Measurements from ENCODE around the gene BLM. TPM values are rescaled to one million over a fixed set of nuclear protein-coding genes. Genes with fewer than 3 reads are reported as not detected.

The BLM gene
- total and polyA plus RNA-seq, 2 of the 13 experiments (the other 11 are each of a cell fraction or from before 2014, with no cell fraction given) = 5.1 to 11.8 TPM

GRCh38 chr15:90674476-90674875, 42.7 kb upstream of the BLM start (continued):
- TF ChIP-seq AHR (CRISPR knock-in tag; IDR thresholded peaks at IDR 0.05) = no peak
- no peak for TF ChIP-seq NFAT5 (CRISPR knock-in tag; IDR thresholded peaks at IDR 0.05)
- TF ChIP-seq MYNN (CRISPR knock-in tag; IDR thresholded peaks at IDR 0.05; ENCODE audit: low read depth) = no peak

- ChIA-PET CTCF (ENCODE audit: low intra/inter-chr PET ratio, low total read pairs) (no interaction called here), POLR2A (no interaction called here)
- peaks cover 0 to 2% of the 10 kb centered on the region in 2 experiments; a peak in 2 of 5 replicates for H3K27me3 ChIP-seq (ENCODE audit: control insufficient read depth in 1 of 2, insufficient read depth in 2 of 2, low read length in 2 of 2)
- TF ChIP-seq THAP8 (CRISPR knock-in tag; IDR thresholded peaks at IDR 0.05; ENCODE audit: borderline replicate concordance) (no peak), KAT7 (CRISPR knock-in tag; IDR thresholded peaks at IDR 0.05; ENCODE audit: borderline replicate concordance) (no peak), SNAPC4 (CRISPR knock-in tag; IDR thresholded peaks at IDR 0.05) (no peak), ELF1 (CRISPR knock-in tag; IDR thresholded peaks at IDR 0.05) (no peak), BRF2 (CRISPR knock-in tag; IDR thresholded peaks at IDR 0.05) (no peak), NFE2L2 (IDR thresholded peaks at IDR 0.05; ENCODE audit: low read length) (no peak), ZFP41 (CRISPR knock-in tag; IDR thresholded peaks at IDR 0.05; ENCODE audit: borderline replicate concordance) (no peak), ZNF383 (CRISPR knock-in tag; IDR thresholded peaks at IDR 0.05; ENCODE audit: borderline replicate concordance) (no peak), KDM5B (CRISPR knock-in tag; IDR thresholded peaks at IDR 0.05; ENCODE audit: borderline replicate concordance) (no peak)
- WGBS (ENCODE audit: low lambda C conversion rate) = 37% methylated on average over 5 of the region's 5 CpGs
- H3K27ac ChIP-seq (ENCODE audit: extremely low read length, insufficient read depth, low read length) = no peak overlapping the region
- DNase-seq (ENCODE audit: low spot score) (no peak), ATAC-seq (no peak), FAIRE-seq (no peak)
- in situ Hi-C loops (cut with HindIII; ENCODE audit: extremely low pct_ligation_motif_present, low pct_unique_long_range_greater_than_20kb) = no loop called here
- H3K4me1 ChIP-seq (ENCODE audit: insufficient read depth, low read length) = no peaks in the 10 kb centered on the region
- H3K36me3 ChIP-seq (replicated peaks in 1 of 2; ENCODE audit: control insufficient read depth in 1 of 2, insufficient read depth in 2 of 2, low read length in 2 of 2) = no peaks in the 10 kb centered on the region
- H3K9me3 ChIP-seq (ENCODE audit: low read length) = no peaks in the 10 kb centered on the region
- no peak overlapping the region for H3K4me3 ChIP-seq (replicated peaks in 1 of 3; ENCODE audit: insufficient read depth in 1 of 3, low read depth in 2 of 3, low read length in 3 of 3)
- intact Hi-C loops (cut with micrococcal nuclease; ENCODE audit: unreplicated experiment) = no loop called here
- no TSS peak for BruUV-seq (replicated peaks)
- H3K9ac ChIP-seq (ENCODE audit: insufficient read depth, low read depth, low read length) = no peak overlapping the region
- no peak overlapping the region for H3K4me2 ChIP-seq (ENCODE audit: low read depth, low read length)
- no peaks in the 10 kb centered on the region for H4K20me1 ChIP-seq (ENCODE audit: insufficient read depth, low read length)
- no peaks in the 10 kb centered on the region for H3K79me2 ChIP-seq (ENCODE audit: insufficient read depth, low read length)
- no peak overlapping the region for H2AFZ ChIP-seq (ENCODE audit: low read length)
Measured at GRCh38 chr15:90675464-90675863, 41.7 kb upstream of the BLM start.

Data from HepG2 (cell line).